Measurements from ENCODE around the gene ZBTB22.

DNA sequence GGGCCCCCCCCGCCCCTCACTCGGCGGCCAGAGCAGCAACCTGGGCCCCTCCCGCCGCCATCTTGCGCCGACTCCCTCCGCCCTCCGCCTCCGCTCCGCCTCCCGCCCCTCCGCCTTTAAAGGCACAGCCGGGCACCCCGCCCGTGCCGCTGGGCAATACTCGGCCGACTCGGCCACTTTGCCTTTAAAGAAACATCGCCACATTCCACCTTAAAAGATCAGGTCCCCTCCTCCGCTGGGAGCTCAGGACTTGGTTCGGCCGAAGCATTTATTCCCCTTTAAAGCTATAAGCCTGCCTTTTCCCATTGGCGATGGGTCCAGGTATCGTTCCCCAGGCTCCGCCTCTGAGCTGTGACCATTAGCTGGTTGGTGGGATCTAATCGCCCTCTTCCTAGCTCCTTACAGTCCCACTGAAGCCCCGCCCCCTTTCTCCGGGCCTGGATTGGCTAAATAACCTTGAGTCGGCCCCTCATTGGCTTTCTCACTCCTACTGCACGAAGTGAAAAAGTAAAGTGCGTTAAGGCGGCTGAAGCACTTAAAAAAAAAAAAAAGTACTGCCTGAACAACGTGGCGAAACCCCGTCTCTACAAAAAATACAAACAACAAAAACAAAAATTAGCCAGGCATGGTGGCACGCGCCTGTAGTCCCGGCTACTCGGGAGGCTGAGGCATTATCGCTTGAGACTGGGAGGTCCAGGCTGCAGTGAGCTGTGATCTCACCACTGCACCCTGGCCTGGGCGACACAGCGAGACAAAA is at the start of gene ZBTB22:
- TF ChIP-seq, protein P1, sequence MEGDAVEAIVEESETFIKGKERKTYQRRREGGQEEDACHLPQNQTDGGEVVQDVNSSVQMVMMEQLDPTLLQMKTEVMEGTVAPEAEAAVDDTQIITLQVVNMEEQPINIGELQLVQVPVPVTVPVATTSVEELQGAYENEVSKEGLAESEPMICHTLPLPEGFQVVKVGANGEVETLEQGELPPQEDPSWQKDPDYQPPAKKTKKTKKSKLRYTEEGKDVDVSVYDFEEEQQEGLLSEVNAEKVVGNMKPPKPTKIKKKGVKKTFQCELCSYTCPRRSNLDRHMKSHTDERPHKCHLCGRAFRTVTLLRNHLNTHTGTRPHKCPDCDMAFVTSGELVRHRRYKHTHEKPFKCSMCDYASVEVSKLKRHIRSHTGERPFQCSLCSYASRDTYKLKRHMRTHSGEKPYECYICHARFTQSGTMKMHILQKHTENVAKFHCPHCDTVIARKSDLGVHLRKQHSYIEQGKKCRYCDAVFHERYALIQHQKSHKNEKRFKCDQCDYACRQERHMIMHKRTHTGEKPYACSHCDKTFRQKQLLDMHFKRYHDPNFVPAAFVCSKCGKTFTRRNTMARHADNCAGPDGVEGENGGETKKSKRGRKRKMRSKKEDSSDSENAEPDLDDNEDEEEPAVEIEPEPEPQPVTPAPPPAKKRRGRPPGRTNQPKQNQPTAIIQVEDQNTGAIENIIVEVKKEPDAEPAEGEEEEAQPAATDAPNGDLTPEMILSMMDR (IDR thresholded peaks at IDR 0.05) = no peak
- no peak for TF ChIP-seq POLR2A (IDR thresholded peaks at IDR 0.05)
- TF ChIP-seq POLR2AphosphoS5 (IDR thresholded peaks at IDR 0.05) = peak; percentile 73 to 89 (median 85)

Data from breast epithelium (tissue), 3 donors.